Transverse colon (tissue), 4 donors: Measurements from ENCODE around the gene PERM1. TPM values are rescaled to one million over a fixed set of nuclear protein-coding genes. Genes with fewer than 3 reads are reported as not detected.

Source experiments
- DNase-seq: peaks from one replicate; pipeline ENCODE4 v3.0.0-alpha.2; 2019
- H3K27ac ChIP-seq, 4 donors: fragments of 200-600 bp; sonication (generic); 2 replicates each; pipeline ENCODE4 v1.5.1; 2016 to 2018; ENCODE audit warnings: inconsistent platforms in 4 of 4
- H3K27me3 ChIP-seq: fragments of 200-600 bp; sonication (generic); 2 replicates; pipeline ENCODE4 v1.5.1; 2017; ENCODE audit warnings: inconsistent platforms
- H3K36me3 ChIP-seq, 4 donors: fragments of 200-600 bp; sonication (generic); 2 replicates each; pipeline ENCODE4 v1.5.1; 2017 to 2019; ENCODE audit warnings: inconsistent platforms in 4 of 4
- H3K4me1 ChIP-seq, 4 donors: fragments of 200-600 bp; sonication (generic); 2 replicates each; pipeline ENCODE4 v1.5.1; 2017 to 2020; ENCODE audit warnings: inconsistent platforms in 4 of 4
- H3K4me3 ChIP-seq, 4 donors: fragments of 200-600 bp; sonication (generic); 1 replicate in 1 of 4; 2 replicates in 3 of 4; pipeline versions ENCODE4 v1.5.1 to v1.6.1; 2017 to 2019; ENCODE audit warnings: inconsistent platforms in 4 of 4
- H3K9me3 ChIP-seq, 2 donors: fragments of 200-600 bp; sonication (generic); 2 replicates each; pipeline ENCODE4 v1.5.1; 2017 to 2019; ENCODE audit warnings: inconsistent platforms in 2 of 2
- CTCF ChIP-seq, 5 experiments: fragments of 200-600 bp in 3 of 5; fragments of 450-650 bp in 2 of 5; sonication (generic) in 3 of 5; IDR thresholded peaks; 1 replicate in 2 of 5; 2 replicates in 3 of 5; pipeline ENCODE4 v1.5.1; 2016 to 2017; ENCODE audit warnings: antibody characterized with exemption in 5 of 5, inconsistent platforms in 3 of 5, mild to moderate bottlenecking in 2 of 5, moderate library complexity in 1 of 5
- EP300 ChIP-seq: sonication (generic); formaldehyde crosslinking; IDR thresholded peaks from one replicate; pipeline ENCODE4 v1.6.1; 2017; ENCODE audit warnings: antibody characterized with exemption, low read depth
- POLR2A ChIP-seq: fragments of 450-650 bp; IDR thresholded peaks from one replicate; pipeline ENCODE4 v1.6.1; 2016; ENCODE audit warnings: antibody characterized with exemption, mild to moderate bottlenecking, moderate library complexity
- POLR2AphosphoS5 ChIP-seq, 3 donors: sonication (generic); formaldehyde crosslinking; IDR thresholded peaks; one replicate each; pipeline ENCODE4 v1.6.1; 2016; ENCODE audit warnings: antibody characterized with exemption in 3 of 3
- WGBS, 2 donors: methylation state at CpG; one replicate each; pipeline ENCODE4 v1.1.5; 2018; ENCODE audit warnings: low coverage in 1 of 2; 5-methylcytosine and 5-hydroxymethylcytosine counted together
- in situ Hi-C, 4 donors: fragments of 200-750 bp; cut with MboI; loops; one replicate each; pipeline versions ENCODE4 v1.15.0 to v1.15.1; 2017; ENCODE audit warnings: low sequenced_read_pairs in 3 of 4, low pct_ligation_motif_present in 1 of 4, low pct_unique_long_range_greater_than_20kb in 1 of 4
- intact Hi-C: fragments of 100-400 bp; cut with DNase I; formaldehyde crosslinking; loops from one replicate; pipeline ENCODE4 v1.15.1; 2023; ENCODE audit warnings: low total_unique reads
- total RNA-seq, 4 donors: library from RNA; depleted of rRNA; stranded (reverse); fragments of >200 nt; gene quantifications; one replicate each; pipeline ENCODE4 v1.1.0, GENCODE V29; 2016

The PERM1 gene
- total RNA-seq, 4 donors from 2014 or later = 0.14 TPM; not detected in 3

- intact Hi-C loops = no loop called here
- no peak overlapping the region for H3K27ac ChIP-seq
- no peak overlapping the region for H3K4me3 ChIP-seq
- TF ChIP-seq CTCF (IDR thresholded peaks at IDR 0.05) = no peak
- in situ Hi-C loops = no loop called here
- no peaks in the 10 kb centered on the region for H3K9me3 ChIP-seq
- peaks cover 0 to 42% (median 18%) of the 10 kb centered on the region in 4 donors for H3K36me3 ChIP-seq
- DNase-seq = no peak
- WGBS, 2 donors = 91% methylated on average over 4 of the region's 7 CpGs; no CpG with 5 or more reads in 1 of the 2 donors
- peaks cover 0 to 7% (median 2%) of the 10 kb centered on the region in 4 donors for H3K4me1 ChIP-seq
- no peaks in the 10 kb centered on the region for H3K27me3 ChIP-seq
Observed at GRCh38 chr1:952603-953002, 29.3 kb downstream of the PERM1 start.

- H3K36me3 ChIP-seq = peaks cover 0 to 42% (median 18%) of the 10 kb centered on the region in 4 donors
- peaks cover 0 to 3% (median 0%) of the 10 kb centered on the region in 4 donors for H3K4me1 ChIP-seq
- no peak overlapping the region for H3K4me3 ChIP-seq
- no peak overlapping the region for H3K27ac ChIP-seq
- no peak for DNase-seq
- 88% methylated on average over 14 of the region's 15 CpGs; no CpG with 5 or more reads in 1 of the 2 donors for WGBS, 2 donors
- no peaks in the 10 kb centered on the region for H3K27me3 ChIP-seq
- intact Hi-C loops (no loop called here), in situ Hi-C loops (no loop called here)
- TF ChIP-seq EP300 = no peak
- no peak for TF ChIP-seq POLR2AphosphoS5 (IDR thresholded peaks at IDR 0.05)
- no peak for TF ChIP-seq CTCF (IDR thresholded peaks at IDR 0.05)
- TF ChIP-seq POLR2A = no peak
- H3K9me3 ChIP-seq = no peaks in the 10 kb centered on the region
Observed at GRCh38 chr1:952201-952600, 29.7 kb downstream of the PERM1 start.

- Histone ChIP-seq H3K27me3 (no peaks in the 10 kb centered on the region), H3K4me1 (no peaks in the 10 kb centered on the region), H3K36me3 (peaks cover 0 to 43% (median 18%) of the 10 kb centered on the region in 4 donors), H3K9me3 (no peaks in the 10 kb centered on the region), H3K27ac (no peak overlapping the region), H3K4me3 (no peak overlapping the region)
- WGBS, 2 donors = 77 to 80% methylated on average over 1 to 6 of the region's 6 CpGs
- intact Hi-C loops = no loop called here
- DNase-seq = no peak
- TF ChIP-seq POLR2A (no peak), CTCF (IDR thresholded peaks at IDR 0.05) (no peak), POLR2AphosphoS5 (IDR thresholded peaks at IDR 0.05) (no peak), EP300 (no peak)
- in situ Hi-C loops = no loop called here
Observed at GRCh38 chr1:951364-951763, 30.5 kb downstream of the PERM1 start.

GRCh38 chr1:950881-951280 is 31.0 kb downstream of the PERM1 start:
- in situ Hi-C loops (no loop called here), intact Hi-C loops (no loop called here)
- WGBS, 2 donors = 89 to 90% methylated on average over 3 to 23 of the region's 23 CpGs
- Histone ChIP-seq H3K4me1 (no peaks in the 10 kb centered on the region), H3K27ac (no peak overlapping the region), H3K27me3 (no peaks in the 10 kb centered on the region), H3K9me3 (no peaks in the 10 kb centered on the region), H3K36me3 (peaks cover 0 to 46% (median 16%) of the 10 kb centered on the region in 4 donors), H3K4me3 (no peak overlapping the region)
- no peak for DNase-seq
- TF ChIP-seq POLR2AphosphoS5 (IDR thresholded peaks at IDR 0.05) = no peak
- no peak for TF ChIP-seq POLR2A
- no peak for TF ChIP-seq EP300
- TF ChIP-seq CTCF (IDR thresholded peaks at IDR 0.05) = no peak
